SKM-1 (cell line): ENCODE measurements around the gene ARVCF.

ENCODE experiments used
- DNase-seq: peaks from one replicate; lab custom pipeline; 2025; ENCODE audit not compliant: unreplicated experiment; lab: John Stamatoyannopoulos, UW

The ARVCF gene

DNA sequence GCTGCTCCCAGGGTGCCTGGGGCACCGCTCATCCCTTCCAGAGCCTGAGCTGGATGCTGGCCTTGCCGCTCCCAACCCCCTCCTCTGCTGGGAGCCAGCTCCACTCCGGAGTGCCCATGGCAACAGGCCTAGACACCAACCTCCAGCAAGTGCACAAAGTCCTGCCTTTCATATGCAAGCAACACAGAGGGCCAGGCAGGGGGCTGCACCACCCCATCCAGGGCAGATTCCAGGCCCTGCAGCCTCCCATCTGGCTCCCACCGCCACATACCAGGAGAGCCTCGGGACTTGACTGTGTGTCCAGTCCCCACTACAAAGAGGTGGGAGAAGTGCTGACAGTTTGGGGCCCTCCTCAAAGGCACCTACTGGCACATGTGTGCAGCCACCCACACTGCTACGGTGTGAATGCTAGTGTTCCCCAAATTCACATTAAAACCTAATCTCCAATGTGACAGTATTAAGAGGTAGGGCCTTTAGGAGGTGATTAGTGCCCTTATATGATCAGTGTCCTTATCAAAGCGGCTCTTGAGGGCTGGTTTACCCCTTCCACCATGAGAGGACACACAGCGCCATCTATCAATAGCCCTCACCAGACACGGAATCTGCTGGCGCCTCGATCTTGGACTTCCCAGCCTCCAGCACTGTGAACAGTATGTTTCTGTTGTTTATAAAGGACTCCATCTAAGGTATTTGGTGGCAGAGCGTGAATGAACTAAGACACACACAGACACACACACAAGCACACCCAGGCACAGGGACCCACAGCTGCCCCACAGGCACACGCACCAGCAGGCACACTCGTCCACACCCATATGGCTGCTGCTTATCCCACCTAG, 16.2 kb downstream of the ARVCF start:
- no peak for DNase-seq

DNA sequence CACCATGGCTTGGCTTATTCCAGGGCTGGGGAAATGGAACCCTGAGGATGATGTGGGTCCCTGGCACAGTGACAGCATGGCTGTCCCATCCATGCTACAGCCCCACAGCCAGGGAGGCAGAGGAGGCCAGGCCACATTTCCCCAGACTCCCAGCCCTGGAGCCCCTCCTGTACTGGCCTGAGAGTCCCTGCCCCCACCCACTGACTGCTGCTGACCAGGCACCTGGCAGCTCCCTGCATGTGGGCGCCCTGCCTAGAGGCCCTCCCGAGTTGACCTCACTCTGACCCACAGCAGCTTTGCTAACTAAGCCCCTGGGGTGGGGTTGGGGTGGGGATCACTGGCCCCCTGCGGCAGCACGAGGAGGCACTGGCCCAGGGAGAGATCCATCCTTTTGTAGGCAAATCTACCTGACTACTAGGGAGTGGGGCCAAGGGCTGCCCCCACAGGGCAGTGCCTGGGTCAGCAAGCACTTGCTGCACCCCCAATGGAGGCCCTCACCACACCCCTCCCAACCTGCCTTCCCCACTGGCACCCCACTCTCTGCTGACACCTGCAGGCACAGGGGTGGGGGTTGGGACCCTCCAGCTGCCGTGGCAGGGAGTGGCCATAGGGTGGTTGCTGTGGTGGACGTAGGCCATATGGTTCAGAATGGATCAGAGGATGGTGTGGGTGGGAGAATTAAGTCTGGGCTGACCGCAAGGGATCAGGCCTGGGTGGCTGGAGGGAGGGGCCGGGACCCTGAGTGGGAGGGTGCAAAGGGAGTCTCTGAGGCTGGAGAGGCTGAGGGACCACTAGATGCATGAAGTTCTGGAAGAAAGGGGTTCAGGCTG, 17.4 kb downstream of the ARVCF start:
- DNase-seq, result no peak

DNA sequence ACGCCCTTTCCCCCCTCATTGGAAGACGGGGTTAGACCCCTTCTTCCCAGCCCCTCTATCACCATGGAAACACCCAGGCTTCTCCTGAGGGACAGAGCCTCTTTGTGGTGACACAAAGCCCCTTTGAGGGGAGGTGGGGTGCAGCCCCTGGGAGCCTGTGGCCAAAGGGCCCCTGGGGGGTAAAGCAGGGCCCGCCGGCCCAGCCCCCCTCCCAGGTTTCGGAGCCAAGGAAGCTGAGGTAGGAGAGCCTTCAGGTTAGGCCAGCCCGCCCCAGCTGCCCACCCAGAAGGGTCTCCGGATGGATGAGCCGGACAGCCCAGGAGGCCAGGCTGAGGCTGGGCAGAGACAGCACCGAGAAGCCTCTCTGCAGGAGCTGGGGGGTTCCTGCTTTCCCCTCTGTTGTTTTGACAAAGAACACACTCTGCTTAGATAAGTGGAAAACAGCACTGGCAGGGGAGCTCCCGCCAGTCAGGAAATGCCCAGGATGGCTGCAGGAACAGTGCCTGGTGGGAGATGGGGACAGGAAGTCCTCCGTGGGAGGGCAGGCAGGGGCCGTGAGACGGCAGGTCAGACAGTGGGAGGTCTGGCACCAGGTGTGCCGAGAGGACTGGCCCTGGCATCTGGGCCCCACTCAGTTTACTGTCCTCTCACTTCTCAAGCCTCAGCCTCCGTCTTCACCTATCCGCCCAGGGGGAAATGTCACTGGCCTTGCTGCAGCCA, 18.2 kb downstream of the ARVCF start:
- DNase-seq, result no peak

DNA sequence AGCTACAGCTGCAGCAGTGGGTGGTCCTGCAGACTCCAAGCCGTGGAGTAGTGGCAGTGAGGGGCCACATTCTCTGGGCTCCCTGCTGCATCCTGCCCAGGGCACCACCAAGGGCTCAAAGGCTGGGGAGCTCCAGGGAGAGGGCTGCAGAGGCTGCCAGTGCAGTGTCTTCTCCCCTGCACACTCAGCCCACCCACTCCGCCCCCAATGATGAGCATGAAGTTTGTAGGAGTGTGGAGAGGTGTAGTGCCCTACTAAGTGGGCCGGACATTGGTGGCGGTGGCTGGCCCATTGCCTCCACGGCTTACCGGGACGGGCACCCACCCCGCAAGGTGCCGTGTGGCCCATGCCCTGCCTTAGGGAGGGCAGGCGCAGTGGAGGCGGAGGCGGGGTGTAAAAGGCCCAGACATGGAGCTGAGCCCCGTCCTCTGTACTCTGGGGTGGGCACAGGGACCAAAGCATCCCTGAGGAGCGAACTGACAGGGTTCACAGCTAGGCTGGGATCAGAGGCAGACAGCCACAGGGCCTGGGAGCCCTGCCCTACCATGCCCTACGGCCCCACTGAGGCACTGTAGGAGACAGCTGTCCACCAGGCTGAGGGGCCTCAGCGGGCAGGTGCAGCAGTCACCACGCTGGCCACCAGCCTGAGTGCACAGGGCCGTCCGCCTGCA, 18.9 kb downstream of the ARVCF start:
- DNase-seq, result no peak

DNA sequence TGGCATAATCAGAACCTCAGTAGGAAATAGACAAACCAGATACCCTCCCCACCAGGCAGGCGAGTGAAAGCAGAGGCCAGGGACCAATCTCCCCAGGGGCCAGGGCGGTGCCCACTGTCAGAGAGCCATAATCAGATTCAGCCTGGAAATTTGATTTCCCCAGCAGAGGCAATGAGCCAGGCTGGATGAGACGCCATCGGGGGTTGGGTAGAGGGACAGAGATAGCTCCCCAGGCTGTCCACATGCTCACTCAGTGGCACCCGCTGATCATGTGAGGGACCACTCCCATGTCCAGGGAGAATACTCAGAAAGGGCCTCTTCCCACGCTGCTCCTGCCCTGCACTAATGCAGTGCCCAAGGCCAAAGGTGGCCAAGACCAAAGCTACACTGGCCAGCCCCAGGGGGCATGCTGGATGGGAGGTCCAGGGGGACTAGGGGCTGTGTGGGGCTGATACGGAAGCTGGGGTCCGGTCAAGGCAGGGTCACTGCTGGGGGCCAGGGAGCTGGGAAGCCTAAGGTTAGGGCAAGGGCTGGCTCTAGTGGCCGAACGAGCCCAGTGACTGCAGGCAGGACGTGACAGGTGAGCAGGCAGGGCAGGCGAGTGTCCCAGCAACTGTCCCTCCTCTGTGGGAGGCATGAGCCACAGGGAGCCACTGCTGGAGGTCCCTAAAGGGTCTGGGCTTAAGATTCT, 19.8 kb downstream of the ARVCF start:
- no peak for DNase-seq

DNA sequence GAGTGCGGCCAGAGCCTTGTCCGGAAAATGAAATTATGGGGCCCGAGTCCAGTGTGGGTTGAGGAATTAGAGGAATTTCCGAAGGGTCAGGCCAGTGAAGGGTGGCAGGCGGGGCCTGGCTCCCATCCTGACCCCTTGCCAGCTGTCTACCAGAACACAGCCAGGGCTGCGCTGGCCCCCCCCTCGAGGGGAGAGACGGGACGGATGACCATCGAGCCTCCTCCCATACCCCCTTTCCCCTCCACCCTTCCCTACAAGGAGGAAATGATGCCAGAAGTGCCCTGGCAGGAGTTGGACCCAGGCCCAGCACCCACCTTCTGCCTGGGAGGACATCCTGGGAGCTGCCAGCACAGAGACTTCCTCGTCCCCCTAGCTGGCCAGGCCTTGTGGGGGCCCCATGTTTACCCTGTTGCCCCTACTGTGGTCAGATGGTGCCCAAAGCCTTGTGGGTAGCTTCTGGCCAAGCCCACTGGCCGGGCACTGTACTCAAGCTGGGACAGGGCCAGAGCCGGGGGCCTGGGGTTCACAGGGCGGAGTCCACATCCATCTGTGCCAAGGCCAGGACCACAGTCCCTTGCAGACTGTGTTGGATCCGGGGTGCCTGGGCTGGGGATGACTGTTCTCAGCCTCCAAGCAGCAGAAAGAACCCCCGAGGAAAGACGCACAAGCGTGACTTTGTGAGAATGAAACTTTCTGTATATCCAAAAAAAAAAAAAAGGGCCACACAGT, 20.8 kb downstream of the ARVCF start:
- DNase-seq, result no peak

DNA sequence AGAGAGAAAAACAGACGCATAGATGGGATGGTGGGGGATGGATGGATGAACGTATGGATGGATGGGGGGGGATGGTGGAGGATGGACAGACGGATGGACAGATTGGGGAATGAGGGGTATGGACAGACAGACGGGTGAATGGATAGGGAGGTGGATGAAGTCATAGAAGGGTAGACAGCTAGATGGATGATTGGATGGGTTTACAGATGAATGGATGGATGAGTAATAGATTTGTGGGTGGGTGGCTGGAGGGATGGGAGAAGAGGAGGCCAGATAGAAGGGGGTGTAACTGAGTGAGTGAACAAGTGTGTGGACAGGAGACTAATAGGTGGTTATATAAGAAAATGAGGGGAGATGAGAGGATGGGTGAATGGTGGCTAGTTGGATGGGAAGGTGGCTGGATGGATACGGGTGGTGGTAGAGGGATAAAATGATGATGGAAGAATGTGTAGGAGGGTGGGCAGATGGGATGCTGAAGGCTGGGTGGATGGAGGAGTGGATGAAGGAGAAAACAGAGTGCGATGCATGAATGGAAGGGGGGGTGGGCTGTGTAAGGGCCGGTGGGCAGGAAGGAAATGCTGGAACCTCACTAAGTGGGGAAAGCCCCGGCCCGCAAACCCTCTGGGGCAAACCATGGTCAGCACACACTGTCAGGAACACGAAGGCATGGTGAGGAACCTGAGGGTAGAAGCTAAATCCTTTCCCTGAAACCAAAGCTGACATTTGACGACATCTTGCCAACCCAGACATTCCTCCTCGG, 21.6 kb downstream of the ARVCF start:
- no peak for DNase-seq

DNA sequence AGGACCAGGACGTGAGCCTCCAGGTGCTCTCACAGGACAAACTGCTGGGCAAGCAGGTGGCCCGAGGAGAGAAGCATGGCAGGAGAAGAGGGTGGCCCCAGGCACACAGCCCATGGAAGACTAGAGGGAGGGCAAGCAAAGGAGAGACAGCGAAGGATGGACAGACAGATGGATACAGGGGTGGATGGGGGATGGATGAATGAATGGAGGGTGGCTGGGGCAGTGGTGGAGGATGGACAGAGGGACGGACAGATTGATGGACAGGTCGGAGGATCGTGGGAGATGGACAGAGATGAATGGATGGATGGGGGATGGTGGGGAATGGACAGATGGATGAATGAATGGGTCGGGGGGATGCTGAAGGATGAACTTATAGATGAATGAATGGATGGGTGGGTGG, 22.7 kb downstream of the ARVCF start:
- DNase-seq, result no peak

DNA sequence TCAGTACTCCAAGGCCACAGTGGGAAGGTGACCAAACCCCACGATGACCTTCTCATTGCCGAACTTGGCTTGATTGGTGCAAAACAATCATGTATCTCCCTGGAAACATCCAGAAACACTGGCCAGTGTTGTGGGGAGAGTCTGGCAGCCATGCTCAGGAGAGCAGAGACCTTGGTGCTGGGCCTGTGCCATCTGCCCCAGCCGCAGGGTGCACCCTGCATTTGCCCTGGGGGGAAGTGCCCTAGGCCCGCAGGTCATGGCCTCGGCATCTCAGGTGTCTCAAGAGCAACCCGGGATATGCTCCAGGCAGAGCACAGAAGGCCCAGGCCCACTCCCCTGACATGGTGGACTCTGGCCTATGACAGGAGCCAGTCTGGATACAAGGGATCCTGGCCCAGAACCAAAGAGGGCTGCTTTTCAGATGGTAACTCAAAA, 23.7 kb downstream of the ARVCF start:
- no peak for DNase-seq

DNA sequence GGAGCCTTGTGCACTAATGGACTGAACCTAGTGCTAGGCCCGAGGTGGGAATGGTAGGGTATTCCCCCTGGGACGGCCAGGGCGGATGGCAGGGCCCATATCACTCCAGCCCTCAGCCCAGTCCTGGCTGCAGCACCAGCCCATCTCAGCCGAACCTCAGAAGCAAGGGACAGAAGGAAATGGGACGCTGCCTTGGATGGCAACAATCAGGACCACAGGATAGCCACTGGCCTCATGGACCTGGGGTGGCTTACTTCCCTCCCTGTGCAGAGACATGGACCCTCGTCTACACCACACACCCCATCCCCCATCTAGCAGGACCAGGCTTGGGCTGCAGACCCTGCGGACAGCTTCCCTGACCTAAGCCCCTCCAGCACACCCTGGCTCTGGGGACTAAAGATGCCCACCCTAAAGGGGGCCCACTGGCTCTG, 24.1 kb downstream of the ARVCF start:
- no peak for DNase-seq

DNA sequence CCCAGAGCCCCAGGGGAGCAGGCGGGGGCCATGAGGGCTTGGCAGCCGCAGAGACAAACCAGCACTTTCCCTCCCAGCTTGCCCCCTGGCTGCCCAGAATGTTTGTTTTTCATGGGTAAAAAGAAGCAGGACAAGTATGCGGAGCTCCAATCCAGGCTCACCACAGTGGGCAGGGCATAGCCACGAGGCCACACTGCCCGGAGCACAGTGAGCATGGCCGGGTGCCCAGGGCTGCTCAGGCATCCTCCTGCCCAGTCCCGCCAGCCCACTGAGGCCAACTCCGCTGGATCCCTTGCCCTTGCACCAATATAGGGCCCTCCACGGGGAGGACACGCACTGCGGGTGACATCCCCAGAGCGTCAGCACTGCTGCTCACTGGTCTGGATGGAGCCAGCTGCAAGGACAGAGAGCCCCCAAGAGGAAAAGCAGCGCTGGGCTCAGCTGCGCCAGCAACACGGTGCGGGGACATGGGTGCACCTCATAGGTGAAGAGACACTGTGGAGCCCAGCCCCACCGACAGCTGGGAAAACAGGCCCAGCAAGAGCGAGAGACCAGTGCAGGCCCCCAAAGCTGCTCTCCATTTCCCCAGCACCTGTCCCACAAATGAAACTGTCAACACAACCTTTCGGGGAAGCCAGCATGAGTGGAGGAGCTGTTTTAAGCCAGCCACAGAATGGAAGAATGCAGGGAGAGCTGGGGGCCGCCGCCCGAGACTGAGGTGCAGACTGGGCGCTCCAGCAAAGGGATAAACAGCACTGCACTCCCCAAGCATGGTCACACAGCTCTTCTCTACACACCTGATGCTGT, 24.8 kb downstream of the ARVCF start:
- DNase-seq, result no peak

DNA sequence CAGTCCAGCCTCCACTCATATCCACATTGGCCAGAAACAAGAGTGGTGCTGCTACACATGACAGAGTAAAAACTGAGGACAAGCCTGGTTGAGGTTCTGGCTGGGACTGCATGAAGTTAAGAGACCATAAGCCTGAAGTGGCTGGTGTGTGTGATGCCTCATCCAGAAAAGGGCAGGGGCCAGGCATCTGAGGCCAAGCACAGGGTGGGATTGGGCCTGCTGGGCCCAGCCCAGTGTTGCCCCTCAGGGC, 25.3 kb downstream of the ARVCF start:
- no peak for DNase-seq

DNA sequence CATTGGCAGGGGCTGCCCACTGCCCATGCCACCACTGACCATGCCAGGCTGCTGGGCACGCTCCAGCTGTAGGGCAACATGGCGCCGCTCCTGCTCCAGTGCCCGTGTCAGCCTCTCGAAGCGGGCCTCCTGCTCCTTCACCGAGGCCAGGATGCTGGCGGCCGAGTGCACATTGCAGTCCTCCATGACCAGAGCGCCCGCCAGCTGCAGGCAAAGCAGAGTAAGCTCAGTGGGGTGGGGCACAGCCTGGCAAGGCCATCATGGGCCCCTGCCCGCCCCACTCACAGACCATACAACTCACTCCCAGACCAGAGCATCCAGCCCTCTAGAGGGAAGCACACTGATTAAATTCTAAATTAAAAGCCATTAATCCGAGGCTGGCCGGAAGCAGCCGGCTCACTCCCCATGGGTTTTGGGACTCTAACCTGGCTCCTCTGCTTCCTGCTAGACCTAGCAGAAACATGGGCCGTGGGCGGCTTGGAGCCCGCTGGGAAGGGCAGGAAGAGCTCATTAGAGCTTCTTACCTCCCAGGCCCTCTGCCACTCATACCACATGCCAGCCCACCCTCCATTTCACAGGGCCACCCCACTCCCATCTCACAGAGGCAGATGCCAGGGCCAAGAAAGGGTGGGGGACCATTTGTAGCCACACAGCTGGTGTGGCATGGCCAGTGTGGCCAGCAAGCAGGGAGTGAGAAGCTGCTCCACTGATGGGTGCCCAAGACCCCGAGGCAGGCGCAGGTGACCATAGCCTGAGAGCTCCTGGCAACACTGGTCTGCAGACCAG, 25.8 kb downstream of the ARVCF start:
- DNase-seq, result no peak

DNA sequence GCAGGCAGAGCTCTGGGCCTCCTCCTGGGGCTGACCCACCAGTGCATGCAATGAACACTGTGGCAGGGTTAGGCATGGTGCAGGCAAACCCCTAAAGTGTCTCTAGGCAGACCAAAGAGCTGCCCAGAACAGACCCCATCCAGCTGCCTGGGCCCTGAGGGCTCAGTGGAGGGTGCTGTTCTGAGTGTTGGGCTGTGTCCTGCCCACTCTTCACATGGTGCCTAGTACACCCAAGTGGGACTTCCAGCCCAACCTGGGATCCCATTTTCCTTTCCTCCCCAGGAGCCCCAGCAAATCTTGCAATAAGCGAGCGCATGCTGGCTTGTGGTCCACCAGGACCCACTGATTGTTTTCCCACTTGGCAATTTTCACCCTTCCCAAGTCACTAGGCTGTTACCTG, 26.4 kb downstream of the ARVCF start:
- no peak for DNase-seq

DNA sequence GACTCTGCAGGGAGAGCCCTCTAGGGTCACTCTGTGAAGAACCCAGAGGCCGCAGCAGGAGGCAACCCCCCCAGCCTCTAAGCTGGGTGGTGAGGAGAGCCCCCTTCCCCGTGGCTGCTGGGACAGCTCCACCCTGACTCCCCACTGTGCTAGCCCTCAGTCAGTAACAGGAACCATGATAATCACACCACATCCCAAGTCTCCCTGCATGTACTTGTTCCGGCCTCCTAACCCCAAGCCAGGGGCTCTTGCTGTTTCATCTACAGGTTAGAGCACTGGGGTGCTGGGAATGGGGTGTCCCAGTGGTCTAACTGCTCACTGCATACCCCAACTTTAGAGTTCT, 26.9 kb downstream of the ARVCF start:
- DNase-seq, result no peak

DNA sequence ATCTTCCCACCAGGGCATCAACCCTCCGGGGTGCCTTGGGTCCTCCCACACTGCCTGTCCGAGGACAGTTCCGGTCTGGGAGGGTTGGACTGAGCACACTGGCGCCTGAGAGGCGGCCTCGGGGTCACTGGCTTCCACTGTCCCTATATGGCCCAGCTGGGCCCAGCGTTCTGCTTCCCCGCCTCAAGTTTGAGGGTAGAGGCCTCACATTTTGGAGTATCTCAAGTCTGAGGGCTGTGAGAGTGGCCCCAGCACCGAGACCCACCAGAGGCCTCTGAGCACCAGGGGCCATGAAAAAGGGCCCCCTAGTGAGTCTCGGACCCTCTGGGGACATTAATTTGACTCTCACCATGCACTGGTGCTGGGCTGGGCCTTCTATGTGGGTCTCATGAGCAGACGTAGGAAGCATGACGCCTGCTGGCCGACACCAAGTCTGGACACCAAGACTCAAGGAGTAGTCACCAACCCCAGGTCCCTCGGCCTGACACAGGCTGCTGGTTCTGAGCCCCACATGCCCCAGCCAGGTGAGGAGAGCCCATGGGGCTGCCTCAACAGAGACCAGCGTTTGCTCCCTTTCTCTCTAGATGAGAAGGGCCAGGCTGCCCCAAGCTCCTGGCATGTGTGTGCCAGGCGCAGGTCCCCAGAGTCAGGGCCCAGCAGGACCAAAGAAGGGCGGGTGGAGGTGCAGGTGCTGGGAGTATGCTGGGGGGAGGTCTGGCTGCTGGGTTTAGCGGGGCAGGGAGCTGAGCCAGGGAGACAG, 27.5 kb downstream of the ARVCF start:
- DNase-seq, result no peak

DNA sequence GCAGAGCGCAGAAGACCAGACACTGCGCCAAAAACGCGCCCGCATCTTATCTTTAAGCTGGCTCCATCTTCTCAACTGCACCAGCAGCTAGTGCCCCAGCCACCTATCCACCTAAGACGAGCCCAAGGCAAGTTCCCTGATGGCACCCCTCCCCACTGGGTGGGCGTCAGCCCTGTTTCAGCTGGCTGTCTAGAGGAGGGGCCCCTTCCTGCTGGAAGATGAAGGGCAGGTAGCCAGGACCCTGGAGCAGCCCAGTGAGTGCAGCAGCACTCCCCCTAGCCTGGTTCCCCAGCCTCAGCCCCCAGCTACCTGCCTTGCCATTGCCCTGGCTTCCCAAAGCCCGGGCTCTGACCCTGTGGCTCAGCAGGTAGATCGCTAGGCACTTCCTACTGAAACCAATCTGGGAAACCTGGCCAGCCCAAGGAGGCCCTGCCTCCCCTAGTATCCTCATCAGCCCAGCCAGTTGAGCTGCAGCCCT, 28.3 kb downstream of the ARVCF start:
- DNase-seq, result no peak
